Body of pancreas (tissue), 4 donors: Measurements from ENCODE around the gene ERICH2. TPM values are rescaled to one million over a fixed set of nuclear protein-coding genes. Genes with fewer than 3 reads are reported as not detected.

Experiments used
- ATAC-seq: fragments of 150-250 bp; one replicate; pipeline ENCODE4 v1.9.1; 2016
- DNase-seq, 4 donors: peaks; one replicate each; pipeline ENCODE4 v3.0.0-alpha.2; 2019
- H3K27ac ChIP-seq, 4 donors: fragments of 200-600 bp; sonication (generic); 1 replicate in 3 of 4; 2 replicates in 1 of 4; pipeline versions ENCODE4 v1.5.1 to v1.6.1; 2016 to 2019; ENCODE audit warnings: mild to moderate bottlenecking in 1 of 4, mixed read lengths in 1 of 4, moderate library complexity in 1 of 4
- H3K27me3 ChIP-seq, 2 donors: fragments of 200-600 bp; sonication (generic); one replicate each; pipeline ENCODE4 v1.6.0; 2016; ENCODE audit warnings: mild to moderate bottlenecking in 1 of 2
- H3K36me3 ChIP-seq, 2 donors: fragments of 200-600 bp; sonication (generic); replicated peaks in 1 of 2; 2 replicates each; pipeline ENCODE4 v1.5.1; 2016; ENCODE audit warnings: low read depth in 2 of 2; ENCODE audit not compliant: insufficient read depth in 1 of 2
- H3K4me1 ChIP-seq: fragments of 200-600 bp; sonication (generic); one replicate; pipeline ENCODE4 v1.6.0; 2016
- H3K4me3 ChIP-seq, 2 donors: fragments of 200-600 bp; sonication (generic); 1 replicate in 1 of 2; 2 replicates in 1 of 2; pipeline ENCODE4 v1.5.1; 2016 to 2019
- H3K9me3 ChIP-seq, 3 donors: fragments of 200-600 bp; sonication (generic); 1 replicate in 2 of 3; 2 replicates in 1 of 3; pipeline ENCODE4 v1.5.1; 2016
- CTCF ChIP-seq, 7 experiments: fragments of 450-650 bp in 4 of 7; fragments of 200-600 bp in 3 of 7; sonication (generic) in 3 of 7; IDR thresholded peaks; one replicate each; pipeline ENCODE4 v1.5.1; 2016 to 2019; ENCODE audit warnings: antibody characterized with exemption in 7 of 7
- POLR2A ChIP-seq, 3 donors: fragments of 450-650 bp; IDR thresholded peaks; one replicate each; pipeline ENCODE4 v1.6.1; 2016; ENCODE audit warnings: antibody characterized with exemption in 3 of 3, mild to moderate bottlenecking in 2 of 3
- WGBS, 2 donors: methylation state at CpG; one replicate each; pipeline ENCODE4 v1.1.5; 2017; 5-methylcytosine and 5-hydroxymethylcytosine counted together
- intact Hi-C: fragments of 100-400 bp; cut with DNase I; formaldehyde crosslinking; loops from one replicate; pipeline ENCODE4 v1.15.1; 2023
- total RNA-seq, 2 donors: library from RNA; depleted of rRNA; stranded (reverse); fragments of >200 nt; gene quantifications; one replicate each; pipeline ENCODE4 v1.1.0, GENCODE V29; 2016

The ERICH2 gene
- total RNA-seq, 2 donors from 2014 or later, result not detected

DNA sequence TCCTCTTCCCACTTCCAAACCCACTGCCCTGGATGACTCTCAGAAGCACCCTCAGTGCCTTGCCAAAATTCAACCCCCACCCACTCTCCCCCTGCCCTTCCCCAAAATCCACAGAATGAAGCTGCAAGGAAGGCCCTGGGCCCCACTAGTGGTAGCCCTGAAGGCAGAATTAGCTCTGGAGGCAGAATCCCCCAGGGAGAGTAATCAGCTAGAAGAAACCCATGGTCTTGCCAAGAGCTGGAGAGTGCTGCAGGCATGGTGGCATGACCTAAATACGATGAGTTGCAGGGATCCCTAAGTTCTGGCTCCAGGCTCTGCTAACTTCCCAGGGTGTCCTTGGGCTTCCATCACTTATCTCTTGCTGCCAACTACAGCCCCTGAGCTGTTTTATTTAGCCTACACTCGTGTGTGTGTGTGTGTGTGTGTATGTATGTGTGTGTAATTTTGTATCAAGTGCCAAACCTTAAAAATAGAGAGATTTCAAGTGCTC is 54.4 kb downstream of the ERICH2 start:
- 19 to 36% methylated on average over 2 of the region's 2 CpGs for WGBS, 2 donors
- DNase-seq (no peak), ATAC-seq (no peak)
- H3K27me3 ChIP-seq, result peaks cover 0 to 35% of the 10 kb centered on the region in 2 donors
- no peaks in the 10 kb centered on the region for H3K9me3 ChIP-seq
- no peaks in the 10 kb centered on the region for H3K36me3 ChIP-seq
- no peak overlapping the region for H3K4me3 ChIP-seq
- no peak overlapping the region for H3K27ac ChIP-seq
- intact Hi-C loops, result no loop called here
- peaks cover 33% of the 10 kb centered on the region for H3K4me1 ChIP-seq
- no peak for TF ChIP-seq CTCF (IDR thresholded peaks at IDR 0.05)
- TF ChIP-seq POLR2A (IDR thresholded peaks at IDR 0.05), result no peak

DNA sequence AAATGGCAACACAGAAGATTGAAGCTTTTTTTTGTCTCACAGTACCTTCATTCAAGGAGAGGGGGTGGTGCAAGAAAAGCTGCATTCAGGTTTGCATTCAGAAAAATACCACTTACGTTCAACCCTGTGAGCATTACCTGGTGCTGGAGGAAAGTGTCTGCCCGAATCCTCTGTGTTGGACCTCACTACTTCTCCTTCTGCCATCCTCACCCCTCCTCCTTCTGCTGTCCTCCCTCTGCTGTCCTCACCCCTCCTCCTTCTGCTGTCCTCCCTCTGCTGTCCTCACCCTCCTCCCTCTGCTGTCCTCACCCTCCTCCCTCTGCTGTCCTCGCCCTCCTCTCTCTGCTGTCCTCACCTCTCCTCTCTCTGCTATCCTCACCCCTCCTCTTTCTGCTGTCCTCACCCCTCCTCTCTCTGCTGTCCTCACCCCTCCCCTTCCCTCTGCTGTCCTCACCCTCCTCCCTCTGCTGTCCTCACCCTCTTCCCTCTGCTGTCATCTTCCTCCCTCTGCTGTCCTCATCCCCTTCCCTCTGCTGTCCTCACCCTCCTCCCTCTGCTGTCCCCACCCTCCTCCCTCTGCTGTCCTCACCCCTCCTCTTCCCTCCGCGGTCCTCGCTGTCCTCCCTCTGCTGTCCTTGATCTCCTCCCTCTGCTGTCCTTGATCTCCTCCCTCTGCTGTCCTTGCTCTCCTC is 57.8 kb downstream of the ERICH2 start:
- H3K27me3 ChIP-seq, result peaks cover 0 to 5% of the 10 kb centered on the region in 2 donors
- ATAC-seq (no peak), DNase-seq (no peak)
- TF ChIP-seq CTCF (IDR thresholded peaks at IDR 0.05), result no peak
- no peak for TF ChIP-seq POLR2A (IDR thresholded peaks at IDR 0.05)
- H3K27ac ChIP-seq, result no peak overlapping the region
- WGBS, 2 donors, result 71 to 74% methylated on average over 5 to 6 of the region's 6 CpGs
- no peak overlapping the region for H3K4me3 ChIP-seq
- no peaks in the 10 kb centered on the region for H3K9me3 ChIP-seq
- no peaks in the 10 kb centered on the region for H3K36me3 ChIP-seq
- intact Hi-C loops, result no loop called here
- no peaks in the 10 kb centered on the region for H3K4me1 ChIP-seq

DNA sequence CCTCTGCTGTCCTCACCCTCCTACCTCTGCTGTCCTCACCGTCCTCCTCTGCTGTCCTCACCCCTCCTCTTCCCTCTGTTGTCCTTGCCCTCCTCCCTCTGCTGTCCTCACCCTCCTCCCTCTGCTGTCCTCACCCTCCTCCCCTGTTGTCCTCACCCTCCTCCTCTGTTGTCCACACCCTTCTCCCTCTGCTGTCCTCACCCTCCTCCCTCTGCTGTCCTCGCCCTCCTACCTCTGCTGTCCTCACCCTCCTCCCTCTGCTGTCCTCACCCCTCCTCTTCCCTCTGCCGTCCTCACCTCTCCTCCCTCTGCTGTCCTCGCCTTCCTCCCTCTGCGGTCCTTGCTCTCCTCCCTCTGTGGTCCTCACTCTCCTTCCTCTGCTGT is 58.3 kb downstream of the ERICH2 start:
- no peak for DNase-seq
- 63 to 75% methylated on average over 5 of the region's 5 CpGs for WGBS, 2 donors
- Histone ChIP-seq H3K4me3 (no peak overlapping the region), H3K4me1 (no peaks in the 10 kb centered on the region), H3K9me3 (no peaks in the 10 kb centered on the region), H3K27ac (no peak overlapping the region), H3K27me3 (peaks cover 0 to 5% of the 10 kb centered on the region in 2 donors), H3K36me3 (no peaks in the 10 kb centered on the region)
- ATAC-seq, result no peak
- TF ChIP-seq CTCF (IDR thresholded peaks at IDR 0.05) (no peak), POLR2A (IDR thresholded peaks at IDR 0.05) (no peak)
- intact Hi-C loops, result no loop called here

- ATAC-seq (no peak), DNase-seq (no peak)
- Histone ChIP-seq H3K27me3 (peaks cover 0 to under 1% of the 10 kb centered on the region in 2 donors), H3K4me3 (no peak overlapping the region), H3K27ac (no peak overlapping the region), H3K4me1 (no peaks in the 10 kb centered on the region), H3K36me3 (no peaks in the 10 kb centered on the region), H3K9me3 (no peaks in the 10 kb centered on the region)
- no peak for TF ChIP-seq POLR2A (IDR thresholded peaks at IDR 0.05)
- no peak for TF ChIP-seq CTCF (IDR thresholded peaks at IDR 0.05)
- 50 to 66% methylated on average over 2 of the region's 2 CpGs for WGBS, 2 donors
- intact Hi-C loops, result no loop called here
Observed at GRCh38 chr2:170829036-170829435, 58.9 kb downstream of the ERICH2 start.

GRCh38 chr2:170830166-170830565 is 60.0 kb downstream of the ERICH2 start:
- Histone ChIP-seq H3K9me3 (no peaks in the 10 kb centered on the region), H3K27ac (no peak overlapping the region), H3K36me3 (no peaks in the 10 kb centered on the region), H3K4me3 (no peak overlapping the region), H3K4me1 (no peaks in the 10 kb centered on the region), H3K27me3 (no peaks in the 10 kb centered on the region)
- 79 to 84% methylated on average over 3 of the region's 3 CpGs for WGBS, 2 donors
- TF ChIP-seq POLR2A (IDR thresholded peaks at IDR 0.05), result no peak
- TF ChIP-seq CTCF (IDR thresholded peaks at IDR 0.05), result no peak
- ATAC-seq, result no peak
- DNase-seq, result no peak
- intact Hi-C loops, result no loop called here
